NCI-H1092 treated with DMSO at 0.1 percent for 48 hours (cell line): ENCODE measurements around the gene SLC6A5.
A peak's percentile ranks its signal among the peaks of the same experiment; 100 is the strongest.

Experiments
- DNase-seq: peaks from one replicate; lab custom pipeline; 2025; lab: John Stamatoyannopoulos, UW

The SLC6A5 gene

DNA sequence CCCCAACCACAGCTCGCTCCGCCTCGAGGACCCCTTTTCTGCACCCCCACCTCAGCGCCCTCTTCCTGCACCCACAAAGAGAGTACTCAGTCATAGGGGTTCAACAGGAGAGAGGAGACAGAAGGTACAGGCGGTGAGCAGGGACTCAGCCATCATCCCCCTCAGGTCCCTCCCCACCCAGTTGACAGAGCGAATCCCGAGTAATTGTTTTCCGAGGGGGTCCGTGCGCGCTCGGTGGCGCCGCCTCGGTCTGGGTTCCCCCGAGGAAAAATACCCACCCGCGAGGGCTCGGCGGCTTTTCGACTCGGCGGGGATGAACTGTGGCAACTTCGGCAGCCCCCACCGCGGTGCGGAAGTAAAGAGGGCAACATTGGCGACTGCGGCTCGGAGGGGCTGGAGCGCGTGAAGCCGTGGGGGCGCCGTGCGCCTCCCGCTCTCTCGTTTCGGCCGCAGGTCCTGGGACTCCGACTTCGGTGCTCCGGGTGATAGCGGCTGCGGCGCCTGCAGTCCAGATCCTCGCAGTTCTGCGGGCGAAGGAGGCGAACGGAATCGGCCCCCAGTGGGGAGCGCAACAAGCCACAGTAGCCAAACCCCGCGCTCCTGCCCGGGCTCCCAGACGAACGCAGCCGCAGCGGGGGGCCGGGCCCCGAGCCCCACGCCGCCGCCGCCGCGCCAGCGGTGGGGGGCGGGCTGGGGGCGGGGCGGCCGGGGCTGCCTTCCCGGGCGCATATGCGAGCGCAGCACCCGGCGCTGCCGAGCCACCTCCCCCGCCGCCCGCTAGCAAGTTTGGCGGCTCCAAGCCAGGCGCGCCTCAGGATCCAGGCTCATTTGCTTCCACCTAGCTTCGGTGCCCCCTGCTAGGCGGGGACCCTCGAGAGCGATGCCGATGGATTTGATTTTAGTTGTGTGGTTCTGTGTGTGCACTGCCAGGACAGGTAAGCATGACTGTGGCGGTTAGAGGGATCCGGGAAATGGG is 69.7 kb downstream of the SLC6A5 start, which contains the start of gene NELL1:
NELL1 (plus strand) TSS at position 743 of the 976 bp plus-strand sequence.
- peak; percentile 35 for DNase-seq

- no peak for DNase-seq
These were observed 70.6 kb downstream of the SLC6A5 start for GRCh38 chr11:20669820-20670684.

DNA sequence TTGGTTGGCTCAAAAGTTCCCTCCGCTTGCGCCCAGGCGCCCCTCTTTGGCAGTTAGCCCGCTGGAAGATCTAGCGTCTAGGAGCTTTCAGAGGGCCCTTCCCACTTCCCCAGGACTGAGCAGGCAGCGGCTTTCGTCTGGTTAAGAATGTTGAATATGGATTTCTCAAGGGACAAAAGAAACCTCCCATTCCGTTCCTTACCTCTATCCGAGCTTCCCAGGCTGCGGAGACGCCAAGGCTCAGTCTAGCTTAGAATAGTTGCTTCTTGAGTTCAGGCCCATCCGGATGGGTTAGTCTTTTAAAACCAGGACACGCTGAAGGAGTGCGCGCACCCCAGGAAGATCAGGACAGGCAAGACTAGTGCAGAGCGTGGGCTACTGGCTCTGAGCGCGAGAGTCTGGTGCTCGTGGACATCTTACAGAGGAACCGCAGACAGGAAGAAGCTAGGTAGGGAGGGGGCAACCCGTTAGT is 71.6 kb downstream of the SLC6A5 start:
- peak; percentile 9 for DNase-seq

- peak; percentile 74 for DNase-seq
These were observed 72.6 kb downstream of the SLC6A5 start for GRCh38 chr11:20671856-20672546.

GRCh38 chr11:20672575-20672974 is 73.2 kb downstream of the SLC6A5 start:
- peak; percentile 44 for DNase-seq

DNA sequence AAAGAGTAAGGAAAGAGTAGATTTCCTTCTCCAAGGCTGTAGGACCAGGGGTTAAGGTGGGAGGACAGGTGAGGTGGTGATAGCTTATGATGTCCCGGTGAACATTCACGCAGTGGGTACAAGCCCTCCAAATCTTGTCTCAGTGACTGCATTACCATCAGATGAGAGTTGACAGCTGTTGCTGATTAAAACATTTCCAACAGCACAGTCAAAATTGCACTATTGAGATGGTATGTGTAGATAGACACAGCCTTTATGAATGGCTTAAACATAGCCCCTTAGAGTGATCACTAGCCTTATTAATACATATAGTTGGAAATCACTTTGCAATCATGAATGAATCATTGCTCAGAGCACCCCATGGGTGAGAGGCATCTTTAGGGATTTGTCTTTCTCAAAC is 77.2 kb downstream of the SLC6A5 start:
- no peak for DNase-seq

- DNase-seq, result no peak
These were observed 89.4 kb downstream of the SLC6A5 start for GRCh38 chr11:20688761-20689160.

DNA sequence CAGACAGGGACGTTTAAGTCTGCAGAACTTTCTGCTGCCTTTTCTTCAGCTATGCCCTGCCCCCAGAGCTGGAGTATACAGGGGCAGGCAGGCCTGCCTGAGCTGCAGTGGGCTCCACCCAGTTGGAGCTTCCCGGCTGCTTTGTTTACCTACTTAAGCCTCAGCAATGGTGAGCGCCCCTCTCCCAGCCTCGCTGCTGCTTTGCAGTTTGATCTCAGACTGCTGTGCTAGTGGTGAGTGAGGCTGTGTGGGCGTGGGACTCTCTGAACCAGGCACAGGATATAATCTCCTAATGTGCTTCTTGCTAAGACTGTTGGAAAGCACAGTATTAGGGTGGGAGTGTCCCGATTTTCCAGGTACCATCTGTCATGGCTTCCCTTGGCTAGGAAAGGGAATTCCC is 108.5 kb downstream of the SLC6A5 start:
- DNase-seq, result no peak
